ENCODE results near the gene GREB1L.
"Not testable (repeated sequence)": the region's sequence is repeated elsewhere in the genome, so short reads cannot be mapped to it uniquely, and the experiment has no call there.

Gene GREB1L

GRCh38 chr18:21242141-21242779 lies at the start of gene GREB1L:
TSS of gene GREB1L (plus strand) at chr18:21242232. CDS start at chr18:21383519, 141,287 bp downstream.
- Histone ChIP-seq H3K27me3 (replicated peaks; ENCODE audit: control insufficient read depth, insufficient read depth, low read length) (no peaks in the 10 kb centered on the region), H3K36me3 (ENCODE audit: control insufficient read depth, insufficient read depth, low read length, severe bottlenecking) (no peaks in the 10 kb centered on the region), H3K4me1 (ENCODE audit: control insufficient read depth, insufficient read depth, low read length) (peaks cover 5% of the 10 kb centered on the region), H3K9me3 (ENCODE audit: control insufficient read depth, low read length) (no peaks in the 10 kb centered on the region), H3K9ac (ENCODE audit: low read length) (peak within 1 kb of the TSS; percentile 86), H3K4me3 (ENCODE audit: low read length) (peak within 1 kb of the TSS; percentile 91)
- peak; percentile 89 for DNase-seq (ENCODE audit: low read depth)

- DNase-seq (ENCODE audit: low read depth): no peak
- no peak overlapping the region for H3K4me3 ChIP-seq (ENCODE audit: low read length)
- H3K27me3 ChIP-seq (replicated peaks; ENCODE audit: control insufficient read depth, insufficient read depth, low read length): no peaks in the 10 kb centered on the region
- H3K36me3 ChIP-seq (ENCODE audit: control insufficient read depth, insufficient read depth, low read length, severe bottlenecking): no peaks in the 10 kb centered on the region
- no peak overlapping the region for H3K9ac ChIP-seq (ENCODE audit: low read length)
- H3K9me3 ChIP-seq (ENCODE audit: control insufficient read depth, low read length): no peaks in the 10 kb centered on the region
- H3K4me1 ChIP-seq (ENCODE audit: control insufficient read depth, insufficient read depth, low read length): no peaks in the 10 kb centered on the region
These were observed 49.8 kb upstream of the GREB1L start for GRCh38 chr18:21192308-21192624.

- Histone ChIP-seq H3K36me3 (ENCODE audit: control insufficient read depth, insufficient read depth, low read length, severe bottlenecking) (no peaks in the 10 kb centered on the region), H3K9me3 (ENCODE audit: control insufficient read depth, low read length) (no peaks in the 10 kb centered on the region), H3K4me3 (ENCODE audit: low read length) (peak overlapping the region; percentile 43), H3K4me1 (ENCODE audit: control insufficient read depth, insufficient read depth, low read length) (no peaks in the 10 kb centered on the region), H3K27me3 (replicated peaks; ENCODE audit: control insufficient read depth, insufficient read depth, low read length) (no peaks in the 10 kb centered on the region), H3K9ac (ENCODE audit: low read length) (peak overlapping the region; percentile 65)
- DNase-seq (ENCODE audit: low read depth): peak; percentile 83
These were observed 46.9 kb upstream of the GREB1L start for GRCh38 chr18:21194871-21195771.

- Histone ChIP-seq H3K9me3 (ENCODE audit: control insufficient read depth, low read length) (no peaks in the 10 kb centered on the region), H3K4me1 (ENCODE audit: control insufficient read depth, insufficient read depth, low read length) (no peaks in the 10 kb centered on the region), H3K9ac (ENCODE audit: low read length) (no peak overlapping the region), H3K4me3 (ENCODE audit: low read length) (no peak overlapping the region), H3K36me3 (ENCODE audit: control insufficient read depth, insufficient read depth, low read length, severe bottlenecking) (no peaks in the 10 kb centered on the region), H3K27me3 (replicated peaks; ENCODE audit: control insufficient read depth, insufficient read depth, low read length) (no peaks in the 10 kb centered on the region)
- no peak for DNase-seq (ENCODE audit: low read depth)
These were observed 45.6 kb upstream of the GREB1L start for GRCh38 chr18:21196426-21196825.

- H3K4me3 ChIP-seq (ENCODE audit: low read length): no peak overlapping the region
- no peak for DNase-seq (ENCODE audit: low read depth)
- H3K27me3 ChIP-seq (replicated peaks; ENCODE audit: control insufficient read depth, insufficient read depth, low read length): no peaks in the 10 kb centered on the region
- peaks cover 4% of the 10 kb centered on the region for H3K4me1 ChIP-seq (ENCODE audit: control insufficient read depth, insufficient read depth, low read length)
- no peak overlapping the region for H3K9ac ChIP-seq (ENCODE audit: low read length)
- no peaks in the 10 kb centered on the region for H3K36me3 ChIP-seq (ENCODE audit: control insufficient read depth, insufficient read depth, low read length, severe bottlenecking)
- no peaks in the 10 kb centered on the region for H3K9me3 ChIP-seq (ENCODE audit: control insufficient read depth, low read length)
These were observed 38.9 kb upstream of the GREB1L start for GRCh38 chr18:21203126-21203525.

- Histone ChIP-seq H3K36me3 (ENCODE audit: control insufficient read depth, insufficient read depth, low read length, severe bottlenecking) (no peaks in the 10 kb centered on the region), H3K9ac (ENCODE audit: low read length) (no peak overlapping the region), H3K9me3 (ENCODE audit: control insufficient read depth, low read length) (no peaks in the 10 kb centered on the region), H3K4me3 (ENCODE audit: low read length) (no peak overlapping the region), H3K4me1 (ENCODE audit: control insufficient read depth, insufficient read depth, low read length) (peaks cover 4% of the 10 kb centered on the region), H3K27me3 (replicated peaks; ENCODE audit: control insufficient read depth, insufficient read depth, low read length) (no peaks in the 10 kb centered on the region)
- DNase-seq (ENCODE audit: low read depth): no peak
These were observed 38.3 kb upstream of the GREB1L start for GRCh38 chr18:21203542-21204241.

- H3K9me3 ChIP-seq (ENCODE audit: control insufficient read depth, low read length): no peaks in the 10 kb centered on the region
- H3K4me3 ChIP-seq (ENCODE audit: low read length): no peak overlapping the region
- DNase-seq (ENCODE audit: low read depth): no peak
- no peaks in the 10 kb centered on the region for H3K27me3 ChIP-seq (replicated peaks; ENCODE audit: control insufficient read depth, insufficient read depth, low read length)
- no peak overlapping the region for H3K9ac ChIP-seq (ENCODE audit: low read length)
- H3K4me1 ChIP-seq (ENCODE audit: control insufficient read depth, insufficient read depth, low read length): peaks cover 4% of the 10 kb centered on the region
- no peaks in the 10 kb centered on the region for H3K36me3 ChIP-seq (ENCODE audit: control insufficient read depth, insufficient read depth, low read length, severe bottlenecking)
These were observed 36.3 kb upstream of the GREB1L start for GRCh38 chr18:21205695-21206094.

GRCh38 chr18:21210278-21210677 lies 31.8 kb upstream of the GREB1L start:
- peaks cover 4% of the 10 kb centered on the region for H3K4me1 ChIP-seq (ENCODE audit: control insufficient read depth, insufficient read depth, low read length)
- peak; percentile 10 for DNase-seq (ENCODE audit: low read depth)
- no peaks in the 10 kb centered on the region for H3K9me3 ChIP-seq (ENCODE audit: control insufficient read depth, low read length)
- H3K9ac ChIP-seq (ENCODE audit: low read length): no peak overlapping the region
- no peaks in the 10 kb centered on the region for H3K27me3 ChIP-seq (replicated peaks; ENCODE audit: control insufficient read depth, insufficient read depth, low read length)
- H3K4me3 ChIP-seq (ENCODE audit: low read length): no peak overlapping the region
- no peaks in the 10 kb centered on the region for H3K36me3 ChIP-seq (ENCODE audit: control insufficient read depth, insufficient read depth, low read length, severe bottlenecking)

GRCh38 chr18:21210784-21211183 lies 31.2 kb upstream of the GREB1L start:
- Histone ChIP-seq H3K9ac (ENCODE audit: low read length) (no peak overlapping the region), H3K4me1 (ENCODE audit: control insufficient read depth, insufficient read depth, low read length) (no peaks in the 10 kb centered on the region), H3K9me3 (ENCODE audit: control insufficient read depth, low read length) (no peaks in the 10 kb centered on the region), H3K36me3 (ENCODE audit: control insufficient read depth, insufficient read depth, low read length, severe bottlenecking) (no peaks in the 10 kb centered on the region), H3K4me3 (ENCODE audit: low read length) (no peak overlapping the region), H3K27me3 (replicated peaks; ENCODE audit: control insufficient read depth, insufficient read depth, low read length) (no peaks in the 10 kb centered on the region)
- no peak for DNase-seq (ENCODE audit: low read depth)

GRCh38 chr18:21214409-21214808 lies 27.6 kb upstream of the GREB1L start:
- not testable (repeated sequence) for H3K36me3 ChIP-seq (ENCODE audit: control insufficient read depth, insufficient read depth, low read length, severe bottlenecking); H3K4me1 ChIP-seq (ENCODE audit: control insufficient read depth, insufficient read depth, low read length); H3K27me3 ChIP-seq (replicated peaks; ENCODE audit: control insufficient read depth, insufficient read depth, low read length); H3K9me3 ChIP-seq (ENCODE audit: control insufficient read depth, low read length); H3K9ac ChIP-seq (ENCODE audit: low read length); H3K4me3 ChIP-seq (ENCODE audit: low read length); DNase-seq (ENCODE audit: low read depth)

GRCh38 chr18:21215490-21215889 lies 26.5 kb upstream of the GREB1L start:
- H3K9me3 ChIP-seq (ENCODE audit: control insufficient read depth, low read length): no peaks in the 10 kb centered on the region
- no peak overlapping the region for H3K4me3 ChIP-seq (ENCODE audit: low read length)
- DNase-seq (ENCODE audit: low read depth): no peak
- H3K9ac ChIP-seq (ENCODE audit: low read length): no peak overlapping the region
- no peaks in the 10 kb centered on the region for H3K36me3 ChIP-seq (ENCODE audit: control insufficient read depth, insufficient read depth, low read length, severe bottlenecking)
- H3K27me3 ChIP-seq (replicated peaks; ENCODE audit: control insufficient read depth, insufficient read depth, low read length): no peaks in the 10 kb centered on the region
- no peaks in the 10 kb centered on the region for H3K4me1 ChIP-seq (ENCODE audit: control insufficient read depth, insufficient read depth, low read length)
